ENCODE results near the gene KDM2B.
"Not testable (repeated sequence)": the region's sequence is repeated elsewhere in the genome, so short reads cannot be mapped to it uniquely, and the experiment has no call there.

KDM2B gene

GRCh38 chr12:121423682-121424623 is 156.9 kb downstream of the KDM2B start:
- DNase-seq, result no peak

DNA sequence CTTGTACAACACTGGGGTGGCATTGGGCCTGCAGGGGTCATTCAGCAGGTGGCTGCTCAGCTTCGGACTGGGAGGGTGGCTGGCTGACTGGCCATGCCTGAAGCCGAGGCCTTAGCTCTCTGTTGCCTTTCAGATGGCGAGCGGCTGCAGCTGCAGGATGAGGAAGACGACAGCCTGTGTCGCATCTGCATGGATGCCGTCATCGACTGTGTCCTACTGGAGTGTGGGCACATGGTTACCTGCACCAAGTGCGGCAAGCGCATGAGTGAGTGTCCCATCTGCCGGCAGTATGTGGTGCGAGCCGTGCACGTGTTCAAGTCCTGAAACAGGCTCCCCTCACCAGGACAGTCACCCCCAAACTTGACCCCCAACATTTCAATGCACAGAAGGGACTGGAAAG is 157.6 kb downstream of the KDM2B start:
- no peak for DNase-seq

GRCh38 chr12:121420109-121420508 is 160.7 kb downstream of the KDM2B start:
- no peak for DNase-seq

DNA sequence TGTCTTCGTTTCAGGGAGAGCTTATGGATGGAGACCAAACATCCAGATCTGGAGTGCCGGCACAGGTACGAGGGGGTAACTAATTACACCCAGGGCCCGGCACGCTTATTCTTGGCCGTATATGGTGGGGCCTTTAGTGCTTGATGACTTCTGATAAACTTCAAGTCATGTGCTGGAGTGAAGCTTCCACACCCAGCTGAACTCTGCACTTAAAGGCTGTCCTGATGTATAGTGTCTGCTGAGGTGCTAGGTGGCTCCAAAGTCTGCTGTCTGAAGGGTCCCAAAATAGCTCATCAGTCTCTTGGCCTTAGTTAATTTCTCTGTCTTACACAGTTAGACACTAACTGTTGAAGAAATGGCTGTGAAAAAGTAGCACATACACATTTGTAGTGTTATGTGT is 163.0 kb downstream of the KDM2B start:
- no peak for DNase-seq

- DNase-seq, result no peak
Observed at GRCh38 chr12:121413917-121414316, 166.9 kb downstream of the KDM2B start.

GRCh38 chr12:121405211-121405610 is 175.6 kb downstream of the KDM2B start:
- DNase-seq, result no peak

DNA sequence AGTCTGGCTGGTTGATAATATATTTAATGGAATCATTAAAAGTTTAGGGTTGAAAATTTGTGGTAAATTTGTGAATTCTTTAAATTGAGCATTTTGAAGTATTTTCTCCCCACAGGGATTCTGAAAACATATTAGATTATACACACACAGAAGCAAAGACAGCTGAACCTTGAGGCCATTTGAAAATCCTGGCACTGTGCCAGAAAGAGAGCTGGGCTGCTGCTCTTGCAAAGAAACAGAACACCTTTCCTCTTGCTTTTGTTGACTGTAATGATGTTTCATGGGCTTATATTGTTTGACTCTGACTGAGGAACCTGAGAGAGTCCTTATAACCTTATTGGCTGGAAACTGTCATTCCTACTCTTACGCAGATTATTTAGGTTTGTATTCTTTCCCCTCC is 176.1 kb downstream of the KDM2B start:
- no peak for DNase-seq

- DNase-seq, result no peak
Observed at GRCh38 chr12:121403721-121404120, 177.1 kb downstream of the KDM2B start.

DNA sequence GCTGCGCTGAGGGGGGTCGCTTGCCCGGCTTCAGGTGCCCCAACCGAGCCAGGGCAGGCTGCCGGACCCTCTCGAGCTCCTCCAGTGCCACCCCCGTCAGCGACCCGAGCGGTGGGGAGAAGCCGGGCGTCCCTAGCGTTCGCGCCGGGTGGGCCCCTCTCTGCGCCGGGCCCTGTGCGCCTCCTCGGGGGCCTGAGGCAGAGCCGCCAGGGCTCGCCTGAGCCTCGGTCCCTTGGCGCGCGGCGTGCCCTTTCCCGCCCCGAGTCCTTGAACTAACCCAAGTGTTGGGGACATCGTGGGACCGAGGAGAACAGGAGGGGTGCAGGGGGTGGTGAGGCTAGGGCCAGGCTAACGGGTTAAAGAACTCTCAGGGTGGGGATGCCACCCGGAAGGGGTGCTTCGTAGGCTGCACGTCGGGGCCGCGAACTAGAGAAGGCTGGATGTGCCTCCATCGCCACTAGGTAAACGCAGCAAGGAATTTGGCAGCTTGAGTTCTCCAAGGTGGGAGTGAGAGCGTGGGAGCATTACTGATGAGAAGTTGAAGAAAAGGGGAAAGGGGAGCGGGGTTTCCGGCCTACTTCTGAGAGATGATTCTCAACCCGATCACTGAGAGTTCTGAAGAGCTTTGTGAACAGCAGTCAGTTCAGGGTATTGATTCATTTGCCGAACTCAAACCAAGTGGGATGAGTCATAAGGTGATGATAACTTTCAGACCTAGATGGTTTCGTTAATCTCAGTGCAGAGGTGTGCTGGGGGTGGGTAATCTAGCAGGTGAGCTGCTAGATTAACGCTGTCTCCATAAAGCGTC is 180.3 kb downstream of the KDM2B start:
- DNase-seq, result peak in 1 of 2 experiments; percentile 21

- DNase-seq, result peak; percentile 97 to 98
Observed at GRCh38 chr12:121399391-121400331, 181.2 kb downstream of the KDM2B start, which contains the start of gene RNF34. Gene RNF34 (plus strand): TSS chr12:121400118. CDS start chr12:121400213, 95 bp downstream.

GRCh38 chr12:121398355-121398754 is 182.5 kb downstream of the KDM2B start:
- DNase-seq, result no peak

- no peak for DNase-seq
Observed at GRCh38 chr12:121397521-121397920, 183.3 kb downstream of the KDM2B start.

DNA sequence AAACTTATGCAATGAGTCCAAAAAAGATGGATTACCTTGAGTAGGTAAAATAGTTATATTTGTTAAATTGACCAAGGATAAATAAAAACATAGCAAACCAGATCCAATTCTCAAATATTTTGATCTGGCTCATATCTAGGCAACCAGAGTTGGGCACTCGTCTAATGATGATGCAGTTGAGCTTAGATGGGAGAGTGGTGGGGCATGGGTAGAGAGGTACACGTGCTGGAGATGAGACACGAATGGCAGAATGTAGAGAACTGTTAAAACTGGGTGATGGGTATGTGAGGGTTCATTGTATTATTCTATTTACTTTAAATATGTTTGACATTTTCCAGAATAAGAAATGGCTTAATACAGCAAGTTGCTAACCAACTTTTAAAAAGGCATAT is 188.5 kb downstream of the KDM2B start:
- DNase-seq, result no peak

DNA sequence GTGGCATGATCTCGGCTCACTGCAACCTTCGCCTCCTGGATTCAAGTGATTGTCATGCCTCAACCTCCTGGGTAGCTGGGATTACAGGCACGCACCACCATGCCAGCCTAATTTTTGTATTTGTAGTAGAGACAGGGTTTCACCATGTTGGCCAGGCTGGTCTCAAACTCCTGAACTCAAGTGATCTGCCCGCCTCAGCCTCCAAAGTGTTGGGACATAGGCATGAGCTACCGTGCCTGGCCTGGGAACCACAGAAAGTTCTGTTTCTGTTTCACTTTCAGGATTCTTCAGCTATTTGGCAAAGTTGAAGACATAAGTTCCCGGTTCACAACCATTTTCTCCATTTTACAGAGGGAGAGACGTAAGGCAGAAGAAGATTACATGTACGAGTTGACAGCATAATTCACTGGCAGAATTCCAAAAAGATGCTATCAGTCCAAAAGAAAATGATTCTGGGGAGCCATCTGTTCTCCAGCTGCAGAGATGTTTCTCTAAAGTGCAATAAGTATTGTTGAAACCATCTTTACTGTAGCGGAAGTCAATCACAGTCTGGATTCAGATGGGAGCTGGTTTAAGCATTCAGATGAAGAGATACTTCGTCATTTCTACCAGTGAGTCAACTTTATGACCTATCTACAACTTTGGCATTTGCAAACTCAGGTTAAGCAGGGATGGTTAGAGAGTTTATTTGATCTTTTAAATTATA is 189.1 kb downstream of the KDM2B start:
- no peak for DNase-seq

- no peak for DNase-seq
Observed at GRCh38 chr12:121390856-121391255, 190.0 kb downstream of the KDM2B start.

DNA sequence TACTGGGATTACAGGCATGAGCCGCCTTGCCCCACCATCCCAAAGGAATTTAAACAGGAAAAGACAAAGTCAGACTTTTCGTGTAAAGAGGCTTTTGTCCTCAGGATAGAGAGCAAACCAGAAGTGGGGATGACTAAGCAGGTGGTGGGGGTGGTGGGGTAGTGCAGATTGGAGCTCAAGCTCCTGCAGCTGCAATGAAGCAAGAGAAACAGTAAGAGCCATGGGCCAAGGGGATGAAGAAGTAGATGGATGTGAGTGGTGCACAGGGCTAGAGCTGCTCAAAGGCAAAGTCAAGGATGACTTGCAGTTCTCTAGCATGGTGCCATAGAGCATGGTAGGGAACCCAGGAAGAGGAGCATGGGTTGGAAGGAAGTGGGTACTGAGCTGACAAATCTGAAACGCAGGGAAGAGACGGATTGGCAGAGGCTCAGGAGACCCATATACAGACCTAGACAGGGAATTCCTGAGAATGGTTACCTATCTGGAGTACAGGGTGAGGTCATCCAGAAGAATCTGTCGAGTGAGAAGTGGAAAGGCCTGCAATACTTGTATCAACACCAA is 192.3 kb downstream of the KDM2B start:
- no peak for DNase-seq

DNA sequence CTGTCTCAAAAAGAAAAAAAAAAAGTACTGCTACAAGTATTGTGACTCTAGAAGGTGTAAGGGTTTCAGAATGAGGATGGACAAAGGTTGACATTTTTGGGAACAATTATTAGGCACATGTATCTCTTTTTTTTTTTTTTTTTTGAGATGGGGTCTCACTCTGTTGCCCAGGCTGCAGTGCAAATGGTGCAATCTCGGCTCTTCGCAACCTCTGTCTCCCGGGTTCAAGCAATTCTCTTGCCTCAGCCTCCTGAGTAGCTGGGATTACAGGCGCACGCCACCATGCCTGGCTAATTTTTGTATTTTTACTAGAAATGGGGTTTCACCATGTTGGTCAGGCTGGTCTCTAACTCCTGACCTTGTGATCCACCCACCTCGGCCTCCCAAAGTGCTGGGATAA is 195.9 kb downstream of the KDM2B start:
- DNase-seq, result not testable (repeated sequence)

DNA sequence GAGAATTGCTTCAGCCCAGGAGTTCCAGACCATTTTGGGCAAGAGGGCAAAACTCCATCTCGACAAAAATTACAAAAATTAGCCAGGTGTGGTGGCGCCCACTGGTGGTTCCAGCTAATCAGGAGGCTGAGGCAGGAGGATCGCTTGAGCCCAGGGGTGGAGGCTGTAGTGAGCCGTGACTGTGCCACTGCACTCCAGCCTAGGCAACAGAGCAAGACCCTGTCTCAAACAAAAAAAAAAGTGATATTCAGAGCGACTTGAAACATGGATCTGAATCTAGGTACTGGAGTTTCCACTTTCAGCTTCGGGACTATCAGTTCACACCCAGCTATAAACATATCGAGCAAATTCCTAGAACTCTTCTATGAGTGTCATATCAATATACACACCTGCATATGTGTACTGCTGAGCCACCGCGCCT is 197.2 kb downstream of the KDM2B start:
- DNase-seq, result no peak

DNA sequence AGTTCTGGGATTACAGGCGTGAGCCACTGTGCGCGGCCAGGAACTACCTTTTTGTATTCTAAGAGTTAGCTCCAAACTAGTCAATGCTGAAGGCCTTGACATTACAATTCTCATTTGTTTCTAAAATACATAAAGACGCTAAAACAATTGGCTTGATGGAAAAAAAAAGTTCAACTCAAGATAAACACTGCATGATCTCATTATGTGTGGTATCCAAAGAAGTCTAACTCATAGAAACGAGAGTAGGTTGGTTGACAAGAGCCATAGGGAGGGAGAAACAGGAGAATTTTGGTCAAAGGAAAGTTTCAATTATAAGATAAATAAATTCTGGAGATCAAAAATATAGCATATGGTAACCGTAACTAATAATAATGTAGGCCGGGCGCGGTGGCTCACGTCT is 200.9 kb downstream of the KDM2B start:
- no peak for DNase-seq
